IMR-90 (cell line): ENCODE measurements around the gene CCDC171. TPM values are rescaled to one million over a fixed set of nuclear protein-coding genes. Genes with fewer than 3 reads are reported as not detected.

ENCODE experiments used
- ATAC-seq: fragments of 200-7000 bp; cut with Tn5 transposase; 2 replicates; pipeline ENCODE4 v1.9.1; 2020; ENCODE audit warnings: low read depth, mild to moderate bottlenecking, moderate library complexity
- BruUV-seq: library from RNA; stranded (reverse); fragments of 400-500 nt; replicated peaks from 2 replicates; lab custom pipeline; 2021; lab: Mats Ljungman, UMichigan
- CTCF ChIA-PET: fragments of 300-600 bp; formaldehyde crosslinking; extraction: SDS; loops from one replicate; lab custom pipeline; 2021; ENCODE audit warnings: antibody characterized with exemption; lab: Yijun Ruan, JAX
- POLR2A ChIA-PET: fragments of 300-600 bp; sonication (Branson Sonifier 250); formaldehyde crosslinking; loops from one replicate; lab custom pipeline; 2022; ENCODE audit warnings: antibody characterized with exemption; ENCODE audit not compliant: unreplicated experiment; lab: Charles Lee
- DNase-seq: peaks from one replicate; pipeline ENCODE4 v3.0.0; 2013
- H2AFZ ChIP-seq: replicated peaks from 2 replicates; pipeline ENCODE3; 2013; ENCODE audit warnings: low read length, mild to moderate bottlenecking; ENCODE audit not compliant: poor library complexity
- H2AK5ac ChIP-seq: 2 replicates; pipeline ENCODE4 v1.6.1; 2013; ENCODE audit warnings: low read depth, low read length, inconsistent platforms
- H2AK9ac ChIP-seq: replicated peaks from 2 replicates; pipeline ENCODE3; 2013; ENCODE audit warnings: mild to moderate bottlenecking, low read depth, low read length, moderate library complexity; ENCODE audit not compliant: poor library complexity
- H2BK120ac ChIP-seq: 2 replicates; pipeline ENCODE4 v1.6.1; 2013; ENCODE audit warnings: low read depth, low read length, inconsistent platforms
- H2BK15ac ChIP-seq: 3 replicates; pipeline ENCODE4 v1.6.1; 2013; ENCODE audit warnings: low read depth, low read length, inconsistent platforms
- H2BK20ac ChIP-seq: 2 replicates; pipeline ENCODE4 v1.6.1; 2013; ENCODE audit warnings: low read depth, mild to moderate bottlenecking, inconsistent platforms, low read length, moderate library complexity
- H2BK5ac ChIP-seq: 2 replicates; pipeline ENCODE4 v1.6.1; 2013; ENCODE audit warnings: mild to moderate bottlenecking, low read depth, low read length, inconsistent platforms; ENCODE audit not compliant: poor library complexity, severe bottlenecking
- H3K14ac ChIP-seq: replicated peaks from 2 replicates; pipeline ENCODE4 v1.6.1; 2013; ENCODE audit warnings: low read depth, low read length, inconsistent platforms
- H3K18ac ChIP-seq: 2 replicates; pipeline ENCODE4 v1.6.1; 2013; ENCODE audit warnings: low read depth, low read length, control low read depth
- H3K23ac ChIP-seq: 2 replicates; pipeline ENCODE4 v1.6.1; 2013; ENCODE audit warnings: low read depth, low read length, inconsistent platforms
- H3K27ac ChIP-seq: 2 replicates; pipeline ENCODE4 v1.5.1; 2013; ENCODE audit warnings: mild to moderate bottlenecking, control low read depth, low read length; ENCODE audit not compliant: insufficient read depth
- H3K27me3 ChIP-seq: 2 replicates; pipeline ENCODE4 v1.6.1; 2013; ENCODE audit warnings: low read length; ENCODE audit not compliant: control insufficient read depth, insufficient read depth
- H3K36me3 ChIP-seq: 2 replicates; pipeline ENCODE4 v1.6.1; 2013; ENCODE audit warnings: low read length, mixed read lengths; ENCODE audit not compliant: control insufficient read depth, insufficient read depth
- H3K4ac ChIP-seq: 2 replicates; pipeline ENCODE4 v1.6.1; 2013; ENCODE audit warnings: low read depth, low read length, inconsistent platforms
- H3K4me1 ChIP-seq: 2 replicates; pipeline ENCODE4 v1.6.1; 2013; ENCODE audit warnings: low read length, mixed read lengths; ENCODE audit not compliant: control insufficient read depth, insufficient read depth
- H3K4me2 ChIP-seq: 2 replicates; pipeline ENCODE4 v1.6.1; 2013; ENCODE audit warnings: low read depth, mild to moderate bottlenecking, control low read depth, low read length, moderate library complexity
- H3K4me3 ChIP-seq: 2 replicates; pipeline ENCODE4 v1.5.1; 2013; ENCODE audit warnings: low read depth, mild to moderate bottlenecking, control low read depth, low read length, moderate library complexity; ENCODE audit not compliant: insufficient read depth
- H3K56ac ChIP-seq: 2 replicates; pipeline ENCODE4 v1.6.1; 2013; ENCODE audit warnings: low read length, inconsistent platforms; ENCODE audit not compliant: insufficient read depth; ENCODE audit errors: extremely low read depth
- H3K79me1 ChIP-seq, 2 experiments: 2 replicates each; pipeline ENCODE4 v1.6.1; 2013; ENCODE audit warnings: low read length in 2 of 2, inconsistent platforms in 1 of 2, low read depth in 1 of 2
- H3K9ac ChIP-seq: 2 replicates; pipeline ENCODE4 v1.6.1; 2013; ENCODE audit warnings: low read depth, low read length, control low read depth
- H3K9me1 ChIP-seq: 2 replicates; pipeline ENCODE4 v1.6.1; 2013; ENCODE audit warnings: low read length, inconsistent platforms; ENCODE audit not compliant: insufficient read depth
- H3K9me3 ChIP-seq: 2 replicates; pipeline ENCODE4 v1.6.1; 2013; ENCODE audit warnings: low read length; ENCODE audit not compliant: control insufficient read depth, insufficient read depth
- H4K20me1 ChIP-seq: 2 replicates; pipeline ENCODE4 v1.6.1; 2013; ENCODE audit warnings: low read length, inconsistent platforms; ENCODE audit not compliant: insufficient read depth
- H4K5ac ChIP-seq: 2 replicates; pipeline ENCODE4 v1.6.1; 2013; ENCODE audit warnings: mild to moderate bottlenecking, low read depth, low read length, control low read depth
- H4K8ac ChIP-seq, 2 experiments: 2 replicates each; pipeline ENCODE4 v1.6.1; 2013; ENCODE audit warnings: low read depth in 2 of 2, low read length in 2 of 2, control low read depth in 1 of 2, inconsistent platforms in 1 of 2
- H4K91ac ChIP-seq: 2 replicates; pipeline ENCODE4 v1.6.1; 2013; ENCODE audit warnings: low read depth, low read length, inconsistent platforms; ENCODE audit not compliant: insufficient read depth
- CEBPB ChIP-seq: IDR thresholded peaks from 2 replicates; pipeline ENCODE4 v1.6.1; 2012; ENCODE audit warnings: low read depth, low read length, improper control_type of control experiment
- FOS ChIP-seq: fragments of 150-350 bp; IDR thresholded peaks from 2 replicates; pipeline ENCODE4 v1.6.1; 2016; ENCODE audit warnings: low read depth, low read length
- SMC3 ChIP-seq: fragments of 150-350 bp; IDR thresholded peaks from 2 replicates; pipeline ENCODE4 v1.6.1; 2016; ENCODE audit warnings: low read depth, mild to moderate bottlenecking, antibody characterized with exemption, low read length, moderate library complexity
- WGBS, 2 experiments: methylation state at CpG; one replicate each; pipeline versions ENCODE4 v1.1.5 to v1.1.7; 2013; ENCODE audit warnings: missing lambda C conversion rate in 2 of 2; ENCODE audit not compliant: insufficient read length in 1 of 2; ENCODE audit errors: extremely low coverage in 2 of 2; 5-methylcytosine and 5-hydroxymethylcytosine counted together
- dilution Hi-C: fragments of 300-500 bp; cut with HindIII; formaldehyde crosslinking; loops from one replicate; pipeline ENCODE4 v1.14.3; 2018; ENCODE audit warnings: low sequenced_read_pairs; ENCODE audit not compliant: unreplicated experiment
- in situ Hi-C: fragments of 300-500 bp; cut with MboI; formaldehyde crosslinking; loops from 3 replicates; pipeline ENCODE4 v1.14.3; 2019; ENCODE audit warnings: low sequenced_read_pairs, inconsistent platforms, mixed read lengths
- intact Hi-C: fragments of 100-400 bp; cut with micrococcal nuclease; formaldehyde crosslinking; loops from 2 replicates; pipeline ENCODE4 v1.10.0; 2022
- polyA plus RNA-seq, 3 experiments: library from polyadenylated mRNA; depleted of rRNA; stranded (reverse); fragments of >200 nt; gene quantifications; 2 replicates each; pipeline ENCODE4 v1.2.3, GENCODE V29; 2012; ENCODE audit warnings: low replicate concordance in 1 of 3
- total RNA-seq: library from RNA; depleted of rRNA; stranded (reverse); fragments of >200 nt; gene quantifications from 2 replicates; pipeline ENCODE4 v1.2.3, GENCODE V29; 2012

CCDC171 gene
- total and polyA plus RNA-seq, 2 of the 4 experiments (the other 2 are of a cell fraction): 0.63 to 2.2 TPM

GRCh38 chr9:15965246-15965745 is 412.5 kb downstream of the CCDC171 start:
- WGBS, 2 experiments: no CpG with 5 or more reads among the region's 2 CpGs
- DNase-seq: peak; percentile 17
- H2AK5ac ChIP-seq: no peak overlapping the region

More at GRCh38 chr9:15965246-15965745, 412.5 kb downstream of the CCDC171 start:
- no peaks in the 10 kb centered on the region for H3K9me1 ChIP-seq
- TF ChIP-seq FOS: no peak
- TF ChIP-seq CEBPB: no peak
- TF ChIP-seq SMC3: no peak
- no peak overlapping the region for H4K91ac ChIP-seq
- H3K56ac ChIP-seq: no peak overlapping the region
- H2AK9ac ChIP-seq: no peak overlapping the region
- H2BK5ac ChIP-seq: no peak overlapping the region
- H3K9me3 ChIP-seq: no peaks in the 10 kb centered on the region
- H3K4me2 ChIP-seq: no peak overlapping the region
- CTCF ChIA-PET: no interaction called here
- in situ Hi-C loops: no loop called here
- no peaks in the 10 kb centered on the region; the same call in 1 of the 2 replicates for H3K4me1 ChIP-seq
- H2AFZ ChIP-seq: no peak overlapping the region
- no peak overlapping the region for H2BK15ac ChIP-seq
- H3K36me3 ChIP-seq: no peaks in the 10 kb centered on the region
- H3K14ac ChIP-seq: peak overlapping the region; percentile 79
- no peak overlapping the region for H3K23ac ChIP-seq
- ATAC-seq: peak; percentile 48
- no peak overlapping the region for H3K27ac ChIP-seq
- no peak overlapping the region; the same call in 1 of the 2 replicates for H2BK20ac ChIP-seq
- no peak overlapping the region for H4K8ac ChIP-seq
- no peak overlapping the region for H3K4me3 ChIP-seq
- no peaks in the 10 kb centered on the region for H3K27me3 ChIP-seq
- H3K4ac ChIP-seq: no peak overlapping the region
- no peak overlapping the region for H3K18ac ChIP-seq
- POLR2A ChIA-PET: no interaction called here
- no peaks in the 10 kb centered on the region for H4K20me1 ChIP-seq
- dilution Hi-C loops: no loop called here
- H2BK120ac ChIP-seq: no peak overlapping the region
- H3K9ac ChIP-seq: no peak overlapping the region
- no peak overlapping the region for H4K5ac ChIP-seq
- H3K79me1 ChIP-seq: no peaks in the 10 kb centered on the region
- intact Hi-C loops: no loop called here
- BruUV-seq: no TSS peak
